BLaER1 treated with 17β-estradiol and CSF1 and Interleukin-3, amounts not matched to agents 10 nM and 100 nM (cell line): ENCODE measurements around the gene PTPRN2.
"Not testable (repeated sequence)": the region's sequence is repeated elsewhere in the genome, so short reads cannot be mapped to it uniquely, and the experiment has no call there.

Source experiments
- H3K27ac ChIP-seq, 11 experiments: shearing (Covaris generic); formaldehyde crosslinking; 2 replicates each; pipeline ENCODE4 v1.8.1; 2022
- H3K27me3 ChIP-seq, 11 experiments: shearing (Covaris generic); formaldehyde crosslinking; 2 replicates each; pipeline ENCODE4 v1.8.1; 2022
- H3K36me3 ChIP-seq, 11 experiments: shearing (Covaris generic); formaldehyde crosslinking; 2 replicates each; pipeline ENCODE4 v1.8.1; 2022
- H3K4me1 ChIP-seq, 10 experiments: shearing (Covaris generic); formaldehyde crosslinking; 2 replicates each; pipeline ENCODE4 v1.8.1; 2022
- H3K4me2 ChIP-seq, 11 experiments: shearing (Covaris generic); formaldehyde crosslinking; 2 replicates each; pipeline ENCODE4 v1.8.1; 2022
- H3K4me3 ChIP-seq, 10 experiments: shearing (Covaris generic); formaldehyde crosslinking; 2 replicates each; pipeline ENCODE4 v1.8.1; 2022
- H3K9ac ChIP-seq, 11 experiments: shearing (Covaris generic); formaldehyde crosslinking; 2 replicates each; pipeline ENCODE4 v1.8.1; 2022
- H3K9me3 ChIP-seq, 11 experiments: shearing (Covaris generic); formaldehyde crosslinking; replicated peaks in 1 of 11; 2 replicates each; pipeline ENCODE4 v1.8.1; 2022
- H4K20me1 ChIP-seq, 11 experiments: shearing (Covaris generic); formaldehyde crosslinking; 2 replicates each; pipeline ENCODE4 v1.8.1; 2022
- Cebpa-rat ChIP-seq, 11 experiments: shearing (Covaris generic); IDR thresholded peaks; 2 replicates each; pipeline ENCODE4 v1.8.1; 2022

The PTPRN2 gene

GRCh38 chr7:157508477-157508881 lies 1079.1 kb downstream of the PTPRN2 start:
- H4K20me1 ChIP-seq, result no peaks in the 10 kb centered on the region
- no peak for TF ChIP-seq Cebpa-rat (IDR thresholded peaks at IDR 0.05)
- H3K4me1 ChIP-seq, result peaks cover 22 to 33% (median 25%) of the 10 kb centered on the region in 10 experiments
- H3K9ac ChIP-seq, result peak overlapping the region in 3 of 11 experiments; percentile 21 to 50 (median 35); a peak in 3 of 22 replicates
- peak overlapping the region; percentile 66 to 90 (median 79) for H3K4me2 ChIP-seq
- H3K27ac ChIP-seq, result peak overlapping the region in 5 of 11 experiments; percentile 15 to 55 (median 30); a peak in 4 of 22 replicates
- H3K27me3 ChIP-seq, result peaks cover 0 to 19% (median 0%) of the 10 kb centered on the region in 11 experiments; a peak in 5 of 22 replicates
- H3K36me3 ChIP-seq, result no peaks in the 10 kb centered on the region
- peaks cover 0 to 15% (median 6%) of the 10 kb centered on the region in 11 experiments; a peak in 9 of 22 replicates for H3K9me3 ChIP-seq
- no peak overlapping the region for H3K4me3 ChIP-seq

GRCh38 chr7:157507987-157508386 lies 1079.6 kb downstream of the PTPRN2 start:
- Histone ChIP-seq H3K36me3 (no peaks in the 10 kb centered on the region), H3K4me1 (peaks cover 27 to 38% (median 30%) of the 10 kb centered on the region in 10 experiments), H3K4me2 (peak overlapping the region; percentile 66 to 90 (median 79)), H4K20me1 (no peaks in the 10 kb centered on the region), H3K9ac (peak overlapping the region in 3 of 11 experiments; percentile 17 to 50 (median 35); a peak in 5 of 22 replicates), H3K27me3 (peaks cover 0 to 19% (median 0%) of the 10 kb centered on the region in 11 experiments; a peak in 5 of 22 replicates), H3K9me3 (peaks cover 0 to 15% (median 6%) of the 10 kb centered on the region in 11 experiments; a peak in 9 of 22 replicates), H3K27ac (peak overlapping the region in 4 of 11 experiments; percentile 26 to 55 (median 34); a peak in 3 of 22 replicates), H3K4me3 (no peak overlapping the region)
- peak in 2 of 11 experiments; percentile 6 to 77; a peak in 1 of 22 replicates for TF ChIP-seq Cebpa-rat (IDR thresholded peaks at IDR 0.05)

GRCh38 chr7:157506268-157506667 lies 1081.4 kb downstream of the PTPRN2 start:
- Histone ChIP-seq H3K27ac (no peak overlapping the region), H3K4me2 (peak overlapping the region in 4 of 11 experiments; percentile 26 to 90 (median 88); a peak in 4 of 22 replicates), H3K4me3 (no peak overlapping the region), H3K36me3 (no peaks in the 10 kb centered on the region), H3K27me3 (peaks cover 0 to 19% (median 0%) of the 10 kb centered on the region in 11 experiments; a peak in 5 of 22 replicates), H3K9ac (no peak overlapping the region), H4K20me1 (no peaks in the 10 kb centered on the region), H3K9me3 (peaks cover 0 to 15% (median 8%) of the 10 kb centered on the region in 11 experiments; a peak in 9 of 22 replicates), H3K4me1 (peaks cover 41 to 55% (median 46%) of the 10 kb centered on the region in 10 experiments)
- TF ChIP-seq Cebpa-rat (IDR thresholded peaks at IDR 0.05), result no peak

GRCh38 chr7:157505646-157506045 lies 1082.0 kb downstream of the PTPRN2 start:
- Histone ChIP-seq H3K4me1 (peaks cover 41 to 56% (median 46%) of the 10 kb centered on the region in 10 experiments), H3K27ac (no peak overlapping the region), H3K4me3 (no peak overlapping the region), H4K20me1 (no peaks in the 10 kb centered on the region), H3K9ac (no peak overlapping the region), H3K9me3 (peaks cover 0 to 15% (median 8%) of the 10 kb centered on the region in 11 experiments; a peak in 9 of 22 replicates), H3K4me2 (no peak overlapping the region; a peak in 1 of 22 replicates), H3K36me3 (no peaks in the 10 kb centered on the region), H3K27me3 (peaks cover 0 to 19% (median 0%) of the 10 kb centered on the region in 11 experiments; a peak in 5 of 22 replicates)
- TF ChIP-seq Cebpa-rat (IDR thresholded peaks at IDR 0.05), result no peak

GRCh38 chr7:157503229-157503628 lies 1084.4 kb downstream of the PTPRN2 start:
- Histone ChIP-seq H3K27ac (peak overlapping the region in 10 of 11 experiments; percentile 22 to 78 (median 70); a peak in 19 of 22 replicates), H3K9ac (peak overlapping the region in 9 of 11 experiments; percentile 12 to 65 (median 48); a peak in 14 of 22 replicates), H4K20me1 (no peaks in the 10 kb centered on the region), H3K36me3 (no peaks in the 10 kb centered on the region), H3K4me2 (peak overlapping the region; percentile 74 to 95 (median 88)), H3K9me3 (peaks cover 0 to 15% (median 8%) of the 10 kb centered on the region in 11 experiments; a peak in 9 of 22 replicates), H3K27me3 (peaks cover 0 to 14% (median 0%) of the 10 kb centered on the region in 11 experiments; a peak in 7 of 22 replicates), H3K4me1 (peaks cover 36 to 50% (median 40%) of the 10 kb centered on the region in 10 experiments), H3K4me3 (peak overlapping the region in 6 of 10 experiments; percentile 27 to 43 (median 40); a peak in 11 of 20 replicates)
- no peak for TF ChIP-seq Cebpa-rat (IDR thresholded peaks at IDR 0.05)

- TF ChIP-seq Cebpa-rat (IDR thresholded peaks at IDR 0.05), result no peak
- no peaks in the 10 kb centered on the region for H3K36me3 ChIP-seq
- peak overlapping the region; percentile 74 to 95 (median 88) for H3K4me2 ChIP-seq
These were observed 1084.9 kb downstream of the PTPRN2 start for GRCh38 chr7:157502701-157503111.

GRCh38 chr7:157501581-157501980 lies 1086.0 kb downstream of the PTPRN2 start:
- H3K9me3 ChIP-seq, result peaks cover 0 to 15% (median 8%) of the 10 kb centered on the region in 11 experiments; a peak in 9 of 22 replicates
- no peak for TF ChIP-seq Cebpa-rat (IDR thresholded peaks at IDR 0.05)
- no peaks in the 10 kb centered on the region for H4K20me1 ChIP-seq
- no peaks in the 10 kb centered on the region for H3K36me3 ChIP-seq
- peak overlapping the region in 10 of 11 experiments; percentile 74 to 95 (median 89); a peak in 18 of 22 replicates for H3K4me2 ChIP-seq
- H3K4me3 ChIP-seq, result no peak overlapping the region
- no peak overlapping the region for H3K9ac ChIP-seq
- peak overlapping the region in 1 of 11 experiments; percentile 67; a peak in 1 of 22 replicates for H3K27ac ChIP-seq
- peaks cover 0 to 7% (median 0%) of the 10 kb centered on the region in 11 experiments; a peak in 5 of 22 replicates for H3K27me3 ChIP-seq
- peaks cover 22 to 35% (median 28%) of the 10 kb centered on the region in 10 experiments for H3K4me1 ChIP-seq

More at GRCh38 chr7:157502701-157503111, 1084.9 kb downstream of the PTPRN2 start:
- no peaks in the 10 kb centered on the region for H4K20me1 ChIP-seq
- H3K27ac ChIP-seq, result peak overlapping the region in 10 of 11 experiments; percentile 22 to 78 (median 70); a peak in 18 of 22 replicates
- H3K9me3 ChIP-seq, result peaks cover 0 to 15% (median 8%) of the 10 kb centered on the region in 11 experiments; a peak in 9 of 22 replicates
- H3K27me3 ChIP-seq, result peaks cover 0 to 11% (median 0%) of the 10 kb centered on the region in 11 experiments; a peak in 6 of 22 replicates
- peak overlapping the region in 9 of 11 experiments; percentile 12 to 65 (median 53); a peak in 15 of 22 replicates for H3K9ac ChIP-seq
- peaks cover 31 to 45% (median 35%) of the 10 kb centered on the region in 10 experiments for H3K4me1 ChIP-seq
- H3K4me3 ChIP-seq, result peak overlapping the region in 6 of 10 experiments; percentile 27 to 43 (median 40); a peak in 10 of 20 replicates

- H3K9ac ChIP-seq, H3K9me3 ChIP-seq, H3K27me3 ChIP-seq, H3K36me3 ChIP-seq, H3K4me3 ChIP-seq, H3K27ac ChIP-seq, H4K20me1 ChIP-seq: not testable (repeated sequence)
- Histone ChIP-seq H3K4me2 (peak overlapping the region in 3 of 11 experiments; percentile 90 to 95 (median 91); a peak in 6 of 22 replicates), H3K4me1 (peaks cover 18 to 31% (median 27%) of the 10 kb centered on the region in 10 experiments)
These were observed 1086.6 kb downstream of the PTPRN2 start for GRCh38 chr7:157500989-157501540.
